ENCODE measurements around the gene PRIM1. TPM values are rescaled to one million over a fixed set of nuclear protein-coding genes. Genes with fewer than 3 reads are reported as not detected.
"Not testable (repeated sequence)": the region's sequence is repeated elsewhere in the genome, so short reads cannot be mapped to it uniquely, and the experiment has no call there.

The PRIM1 gene
- total RNA-seq, 1 donor from 2014 or later: 5.1 TPM

DNA sequence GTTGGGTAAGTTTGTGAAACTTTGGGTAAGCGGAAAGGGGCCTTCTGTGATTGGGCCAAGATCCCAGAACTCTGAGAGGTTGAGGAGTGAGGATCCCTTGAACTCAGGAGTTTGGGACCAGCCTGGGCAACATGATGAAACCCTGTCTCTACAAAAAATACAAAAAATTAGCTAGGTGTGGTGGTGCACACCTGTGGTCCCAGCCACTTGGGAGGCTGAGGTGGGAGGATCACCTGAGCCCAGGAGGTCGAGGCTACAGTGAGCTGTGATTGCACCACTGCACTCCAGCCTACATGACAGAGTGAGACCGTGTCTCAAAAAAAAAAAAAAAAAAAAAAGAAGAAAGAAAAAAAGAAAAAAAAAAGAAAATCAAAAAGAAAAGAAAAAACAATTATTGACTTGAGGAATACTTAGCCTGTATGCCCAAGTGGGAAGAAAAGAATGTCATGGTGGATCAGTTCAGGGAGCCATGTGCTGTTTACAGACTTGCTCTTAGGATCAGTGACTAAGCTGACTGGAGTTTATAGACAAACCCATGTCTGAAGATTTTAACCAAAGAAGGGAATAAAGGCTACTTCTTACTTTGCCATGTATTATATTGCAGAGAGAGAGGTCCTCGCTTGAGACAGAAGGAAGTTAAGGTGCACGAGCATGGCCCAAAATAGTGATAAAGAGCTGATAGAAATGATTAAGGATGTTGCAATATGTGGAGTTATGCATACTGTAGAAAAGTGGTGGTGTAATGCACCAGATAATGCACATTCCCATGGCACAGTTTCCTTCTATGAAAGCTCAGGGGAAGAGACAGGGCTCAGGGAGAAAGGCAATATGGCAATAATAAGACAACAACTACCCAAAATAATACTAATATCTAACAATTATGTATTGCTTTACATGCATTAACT is 11.9 kb upstream of the PRIM1 start:
- DNase-seq (ENCODE audit: missing footprints) (no peak), ATAC-seq (no peak)
- intact Hi-C loops (cut with DNase I): no loop called here

DNA sequence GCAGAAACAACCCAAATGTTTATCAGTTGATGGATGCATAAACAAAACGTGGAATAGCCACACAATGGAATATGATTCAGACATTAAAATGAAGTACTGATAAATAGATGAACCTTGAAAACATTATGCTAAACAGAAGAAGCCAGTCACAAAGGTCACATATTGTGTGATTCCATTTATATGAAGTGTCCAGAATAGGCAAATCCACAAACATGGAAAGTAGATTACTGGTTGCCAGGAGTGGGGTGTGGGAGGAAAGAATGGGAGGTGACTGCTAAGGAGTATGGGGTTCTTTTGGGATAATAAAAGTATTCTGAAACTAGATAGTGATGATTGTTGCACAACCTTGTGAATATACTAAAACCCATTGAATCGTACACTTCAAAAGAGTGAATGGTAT is 9.7 kb upstream of the PRIM1 start:
- ATAC-seq (no peak), DNase-seq (ENCODE audit: missing footprints) (no peak)
- intact Hi-C loops (cut with DNase I): no loop called here

DNA sequence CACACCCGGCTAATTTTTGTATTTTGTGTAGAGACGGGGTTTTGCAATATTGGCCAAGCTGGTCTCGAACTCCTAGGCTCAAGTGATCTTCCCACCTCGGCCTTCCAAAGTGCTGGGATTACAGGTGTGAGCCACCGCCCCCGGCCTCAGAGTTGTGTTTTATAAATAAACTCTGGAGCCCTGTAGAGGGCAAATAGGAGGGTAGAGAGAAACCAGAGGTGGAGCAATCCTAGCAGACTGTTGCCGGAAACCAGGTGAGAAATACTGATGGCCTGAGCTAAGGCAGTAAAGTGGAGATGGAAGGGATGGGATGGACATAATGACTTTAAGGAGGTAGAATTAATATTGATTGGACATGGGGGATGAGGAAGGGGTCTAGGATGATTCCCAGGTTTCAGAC is 8.3 kb upstream of the PRIM1 start:
- ATAC-seq (no peak), DNase-seq (ENCODE audit: missing footprints) (no peak)
- intact Hi-C loops (cut with DNase I): no loop called here

DNA sequence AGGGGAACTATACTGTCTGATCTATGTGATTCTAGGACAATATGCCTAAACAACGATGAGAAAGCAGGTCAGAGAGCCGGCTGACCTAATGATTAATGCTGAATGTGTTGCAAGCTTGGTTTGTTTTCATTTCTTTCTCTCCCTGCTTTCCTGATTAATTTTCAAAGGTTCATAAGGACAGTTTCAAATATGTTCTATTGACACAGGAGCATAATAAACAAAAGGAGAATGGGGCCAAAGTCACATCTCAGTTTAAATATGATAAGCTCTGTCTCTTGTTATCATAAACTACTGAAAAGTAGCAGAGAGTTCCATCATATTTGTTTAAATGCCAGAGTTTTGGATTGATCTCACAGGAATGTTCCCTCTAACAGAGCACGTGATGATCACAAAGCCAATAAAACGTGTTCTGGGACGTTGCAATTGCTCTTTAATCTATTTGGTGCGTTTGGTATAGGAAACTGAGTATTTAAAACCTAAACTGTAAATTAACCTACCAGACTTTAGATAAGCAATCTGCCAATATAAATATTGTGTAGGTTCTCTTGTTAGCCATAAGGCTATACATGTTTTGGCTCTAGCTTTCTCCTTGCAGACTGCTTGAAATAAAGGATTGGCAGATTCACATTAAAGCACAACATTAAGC is 7.3 kb upstream of the PRIM1 start:
- intact Hi-C loops (cut with DNase I): loop anchor here (5.0 kb wide), 4 partner anchors 228 to 353 kb away; partner anchors contain the start of gene STAT6

DNA sequence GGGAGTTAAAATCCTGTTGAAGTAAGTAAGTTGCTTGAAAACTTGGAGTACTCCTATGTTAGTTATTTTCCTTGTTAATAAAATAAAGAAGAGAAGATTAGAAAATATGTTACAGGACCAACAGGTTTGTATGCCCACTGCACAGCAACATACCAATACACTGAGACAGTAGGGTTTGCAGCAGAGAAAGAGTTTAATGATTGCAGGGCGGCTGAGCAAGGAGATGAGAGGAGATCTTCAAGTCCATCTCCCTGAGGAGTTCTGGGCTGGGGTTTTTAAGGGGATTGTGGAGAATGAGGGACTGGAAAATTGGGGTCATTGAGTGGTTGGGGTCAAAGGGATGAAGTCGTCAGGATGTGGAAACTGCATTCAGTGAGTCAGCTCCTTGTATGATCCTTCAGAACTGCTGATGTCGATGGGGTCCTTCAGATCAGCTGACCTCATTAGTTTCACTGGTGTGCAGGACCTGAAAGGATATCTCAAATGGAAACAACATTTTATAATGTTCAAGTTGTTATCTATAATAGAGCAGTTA is 6.7 kb upstream of the PRIM1 start:
- intact Hi-C loops (cut with DNase I): loop anchor here (5.0 kb wide), 4 partner anchors 229 to 354 kb away; partner anchors contain the start of gene STAT6
- no peak for ATAC-seq
- DNase-seq (ENCODE audit: missing footprints): no peak

More for the DNA sequence above, 7.3 kb upstream of the PRIM1 start:
- DNase-seq (ENCODE audit: missing footprints) (no peak), ATAC-seq (no peak)

DNA sequence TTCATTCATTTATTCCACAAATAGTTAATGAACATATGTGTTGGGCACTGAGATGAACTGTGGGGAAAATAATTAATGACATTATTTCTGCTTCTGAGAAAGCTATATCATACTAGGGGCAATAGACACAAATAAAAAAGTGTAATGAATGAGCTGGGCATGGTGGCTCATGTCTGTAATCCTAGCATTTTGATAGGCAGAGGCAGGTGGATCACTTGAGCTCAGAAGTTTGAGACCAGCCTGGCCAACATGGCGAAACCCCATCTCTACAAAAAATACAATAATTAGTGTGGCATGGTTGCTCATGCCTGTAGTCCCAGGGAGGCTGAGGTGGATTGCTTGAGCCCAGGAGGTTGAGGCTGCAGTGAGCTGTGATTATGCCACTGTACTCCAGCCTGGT is 5.8 kb upstream of the PRIM1 start:
- intact Hi-C loops (cut with DNase I): loop anchor here (5.0 kb wide), 4 partner anchors 229 to 354 kb away; partner anchors contain the start of gene STAT6
- not testable (repeated sequence) for ATAC-seq; DNase-seq (ENCODE audit: missing footprints)

DNA sequence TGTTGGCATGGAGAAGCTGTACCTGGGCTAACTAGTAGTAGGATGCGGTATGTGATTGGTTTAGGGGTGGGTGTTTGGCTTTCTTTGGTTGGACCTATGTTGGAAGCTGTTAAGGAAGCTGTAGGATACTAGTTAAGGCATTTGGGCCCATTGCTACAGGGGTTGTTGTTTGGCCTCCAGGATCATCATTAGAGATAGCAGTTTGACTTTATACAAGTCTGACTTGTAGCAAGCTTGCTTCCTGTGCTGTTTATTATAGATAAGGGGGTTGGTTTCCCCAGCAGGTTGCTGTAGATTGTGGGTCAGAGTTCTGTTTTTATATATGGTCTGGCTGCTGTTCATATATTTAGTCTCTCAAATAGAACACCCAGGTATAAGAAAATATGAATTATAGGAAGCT is 1.4 kb upstream of the PRIM1 start:
- intact Hi-C loops (cut with DNase I): no loop called here
- ATAC-seq: no peak
- DNase-seq (ENCODE audit: missing footprints): no peak

DNA sequence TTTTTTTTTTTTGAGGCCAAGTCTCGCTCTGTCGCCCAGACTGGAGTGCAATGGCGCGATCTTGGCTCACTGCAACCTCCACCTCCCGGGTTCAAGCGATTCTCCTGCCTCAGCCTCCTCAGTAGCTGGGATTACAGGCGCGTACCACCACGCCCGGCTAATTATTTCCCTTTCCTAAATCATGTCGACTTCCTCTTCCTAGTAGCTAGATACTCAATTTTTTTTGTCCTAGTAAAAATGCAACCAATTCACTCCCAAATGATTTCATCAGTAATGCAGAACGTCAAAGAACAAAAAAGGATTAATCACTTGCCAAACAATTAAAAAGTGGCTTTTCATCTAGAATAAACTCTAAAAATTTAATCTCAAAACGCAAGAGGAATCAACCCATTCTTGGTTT is 1.5 kb downstream of the PRIM1 start:
- not testable (repeated sequence) for ATAC-seq

DNA sequence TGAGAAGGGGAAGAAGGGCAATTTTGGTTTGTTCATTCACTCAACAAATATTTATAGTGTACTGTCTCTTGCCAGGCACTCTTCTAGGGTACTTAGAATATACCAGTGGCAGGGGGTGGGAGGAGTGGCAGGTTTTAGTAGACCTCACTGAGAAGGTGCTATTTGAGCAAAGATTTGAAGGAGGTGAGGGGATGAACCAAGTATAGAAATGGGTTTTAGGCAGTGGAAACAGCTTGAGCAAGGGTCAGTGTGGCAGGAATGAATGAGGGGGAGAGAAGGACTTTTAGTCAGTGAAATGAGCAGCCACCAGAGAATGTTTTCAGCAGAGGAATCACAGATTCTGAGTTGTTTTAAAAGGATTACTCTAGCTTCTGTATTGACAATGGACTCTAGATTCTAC is 2.3 kb downstream of the PRIM1 start:
- intact Hi-C loops (cut with DNase I): no loop called here
- no peak for ATAC-seq
- no peak for DNase-seq (ENCODE audit: missing footprints)

More for the DNA sequence above, 1.5 kb downstream of the PRIM1 start:
- DNase-seq (ENCODE audit: missing footprints); intact Hi-C loops (cut with DNase I): not testable (repeated sequence)

DNA sequence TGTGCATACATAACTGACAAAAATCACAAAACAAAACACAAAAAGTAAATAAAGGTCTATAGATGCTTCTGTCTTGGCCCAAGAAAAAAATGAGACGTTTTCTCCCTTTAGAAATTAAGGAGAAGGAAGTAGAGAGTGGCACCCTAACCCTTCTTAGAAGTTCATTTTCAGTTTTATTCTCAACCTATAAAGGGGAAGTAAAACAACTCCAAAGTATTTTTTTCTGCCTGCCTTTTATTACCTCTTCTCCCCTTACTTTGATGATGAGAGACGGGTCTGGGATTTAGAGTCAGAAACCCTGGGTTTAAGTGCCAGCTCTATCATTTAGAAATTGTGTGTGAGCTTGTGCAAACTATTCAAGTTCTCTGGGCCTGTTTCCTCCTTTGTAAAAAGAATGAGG is 2.8 kb downstream of the PRIM1 start:
- ATAC-seq: no peak
- DNase-seq (ENCODE audit: missing footprints): no peak
- intact Hi-C loops (cut with DNase I): no loop called here

DNA sequence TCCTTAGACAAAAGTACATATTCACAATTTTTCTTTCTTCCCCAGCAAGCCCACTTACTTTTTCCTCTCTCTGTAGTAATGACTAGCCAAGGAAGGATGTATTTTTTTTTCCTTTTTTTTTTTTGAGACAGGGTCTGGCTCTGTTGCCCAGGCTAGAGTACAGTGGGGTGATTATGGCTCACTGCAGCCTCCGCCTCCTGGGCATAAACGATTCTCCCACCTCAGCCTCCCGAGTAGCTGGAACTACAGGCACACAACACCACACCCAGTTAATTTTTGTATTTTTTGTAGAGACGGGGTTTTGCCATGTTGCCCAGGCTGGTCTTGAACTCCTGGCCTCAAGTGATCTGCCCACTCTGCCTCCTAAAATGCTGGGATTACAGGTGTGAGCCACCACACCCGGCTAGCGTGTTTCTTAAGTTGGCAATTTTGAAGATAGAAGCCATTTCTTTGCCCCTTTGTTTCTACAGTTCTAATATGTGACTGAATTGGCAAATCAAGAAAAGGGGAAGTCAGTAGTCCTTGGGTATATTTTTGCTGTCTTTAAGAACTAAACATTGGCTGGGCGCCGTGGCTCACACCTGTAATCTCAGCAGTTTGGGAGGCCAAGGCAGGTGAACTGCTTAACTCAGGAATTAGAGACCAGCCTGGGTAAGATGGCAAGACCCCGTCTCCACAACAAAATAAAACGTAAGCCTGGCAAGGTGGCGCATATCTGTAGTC is 23.8 kb downstream of the PRIM1 start:
- intact Hi-C loops (cut with DNase I): no loop called here
- ATAC-seq (no peak), DNase-seq (ENCODE audit: missing footprints) (no peak)

DNA sequence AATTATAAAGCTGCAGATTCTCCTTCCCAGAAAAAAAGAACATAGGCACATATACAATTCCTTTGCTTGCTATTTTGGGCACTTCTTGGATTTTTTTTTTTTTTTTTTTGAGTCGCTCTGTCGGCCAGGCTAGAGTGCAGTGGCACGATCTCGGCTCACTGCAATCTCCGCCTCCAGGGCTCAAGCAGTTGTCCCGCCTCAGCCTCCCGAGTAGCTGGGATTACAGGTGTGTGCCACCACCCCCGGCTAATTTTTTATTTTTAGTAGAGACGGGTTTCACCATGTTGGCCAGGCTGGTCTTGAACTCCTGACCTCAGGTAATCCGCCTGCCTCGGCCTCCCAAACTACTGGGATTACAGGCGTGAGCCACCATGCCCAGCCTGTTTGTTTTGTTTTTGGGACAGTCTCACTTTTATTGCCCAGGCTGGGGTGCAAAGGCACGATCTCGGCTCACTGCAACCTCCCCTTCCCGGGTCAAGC is 25.9 kb downstream of the PRIM1 start:
- ATAC-seq; DNase-seq (ENCODE audit: missing footprints); intact Hi-C loops (cut with DNase I): not testable (repeated sequence)

DNA sequence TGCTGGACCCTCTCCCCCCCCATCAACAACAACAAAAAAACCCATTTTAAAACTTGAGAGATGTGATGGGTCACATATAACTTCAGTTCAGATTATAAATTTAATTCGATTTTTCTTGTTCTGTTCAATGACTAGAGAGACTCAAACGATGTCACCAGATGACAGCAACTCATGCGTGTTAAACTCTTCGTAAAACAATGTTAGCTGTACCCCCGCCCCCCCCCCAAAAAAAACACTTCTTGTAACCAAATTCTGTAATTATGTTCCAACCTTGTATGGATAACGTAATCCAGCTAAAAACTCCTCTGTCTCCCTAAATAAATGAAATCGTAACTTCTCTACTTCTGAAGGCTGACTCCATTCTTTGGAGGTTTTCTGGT is 26.4 kb downstream of the PRIM1 start:
- no peak for ATAC-seq
- intact Hi-C loops (cut with DNase I): loop anchor here (1.0 to 2.0 kb wide), 3 partner anchors 37 to 89 kb away; partner anchors contain the start of genes ATP5F1B and PTGES3
- DNase-seq (ENCODE audit: missing footprints): no peak

DNA sequence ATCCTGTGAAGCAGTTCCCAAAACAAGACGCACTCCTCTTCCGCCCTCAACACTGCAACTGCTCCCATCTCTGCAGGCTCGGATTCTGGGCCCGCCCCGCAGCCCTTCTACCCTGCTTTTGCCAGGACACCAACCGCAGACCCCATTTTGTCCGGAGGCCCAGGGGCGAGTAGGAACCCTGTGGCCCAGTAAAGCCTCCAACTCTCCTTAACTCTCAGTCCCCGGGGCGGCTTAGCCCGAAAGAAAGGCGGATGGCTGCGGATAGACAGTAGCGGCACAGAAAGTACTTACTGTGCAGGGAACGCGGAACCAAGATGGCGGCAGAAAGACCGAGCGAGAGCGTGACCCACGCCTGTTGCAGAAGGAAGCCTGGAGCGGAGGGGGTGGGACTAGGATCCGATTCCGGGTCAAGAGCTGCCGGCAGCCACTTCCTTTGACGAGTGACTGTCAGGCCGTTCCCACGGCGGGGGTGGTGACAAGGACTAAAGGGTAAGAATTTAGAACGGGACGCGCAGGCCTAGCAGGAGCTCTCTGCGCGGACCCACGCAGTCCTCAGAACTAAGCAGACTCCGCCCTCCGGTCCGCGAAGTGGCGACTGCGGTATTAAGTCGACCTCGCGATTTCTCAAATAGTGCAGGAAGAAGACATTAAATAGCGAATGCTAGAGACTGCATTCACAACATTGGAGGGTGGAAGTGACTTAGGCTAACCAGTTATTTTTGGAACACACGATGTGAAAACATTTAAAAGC is 27.0 kb downstream of the PRIM1 start, which contains the start of gene NACA:
NACA (minus strand) TSS at position 328 of the 751 bp plus-strand sequence. CDS start 778 bp downstream, outside the sequence.
- intact Hi-C loops (cut with DNase I): loop anchor here (1.0 to 2.0 kb wide), 3 partner anchors 36 to 88 kb away; partner anchors contain the start of genes ATP5F1B and PTGES3

DNA sequence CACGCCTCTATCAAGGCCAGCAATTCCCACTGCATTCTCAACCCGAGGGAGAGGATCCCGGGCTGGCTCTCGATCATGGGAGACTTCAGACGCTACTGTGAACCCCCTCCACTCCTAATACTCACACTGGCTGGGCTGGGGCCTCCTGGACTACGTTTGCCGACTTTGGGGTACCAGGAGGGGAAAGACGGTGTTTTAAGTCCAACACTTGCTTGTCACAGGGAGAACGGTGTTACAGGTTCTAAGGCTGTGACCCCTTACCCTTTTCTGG is 27.5 kb downstream of the PRIM1 start:
- DNase-seq (ENCODE audit: missing footprints) (no peak), ATAC-seq (peak; percentile 8)

More for the DNA sequence above, 27.0 kb downstream of the PRIM1 start, which contains the start of gene NACA:
- peak; percentile 96 for ATAC-seq
- DNase-seq (ENCODE audit: missing footprints): peak; percentile 100

DNA sequence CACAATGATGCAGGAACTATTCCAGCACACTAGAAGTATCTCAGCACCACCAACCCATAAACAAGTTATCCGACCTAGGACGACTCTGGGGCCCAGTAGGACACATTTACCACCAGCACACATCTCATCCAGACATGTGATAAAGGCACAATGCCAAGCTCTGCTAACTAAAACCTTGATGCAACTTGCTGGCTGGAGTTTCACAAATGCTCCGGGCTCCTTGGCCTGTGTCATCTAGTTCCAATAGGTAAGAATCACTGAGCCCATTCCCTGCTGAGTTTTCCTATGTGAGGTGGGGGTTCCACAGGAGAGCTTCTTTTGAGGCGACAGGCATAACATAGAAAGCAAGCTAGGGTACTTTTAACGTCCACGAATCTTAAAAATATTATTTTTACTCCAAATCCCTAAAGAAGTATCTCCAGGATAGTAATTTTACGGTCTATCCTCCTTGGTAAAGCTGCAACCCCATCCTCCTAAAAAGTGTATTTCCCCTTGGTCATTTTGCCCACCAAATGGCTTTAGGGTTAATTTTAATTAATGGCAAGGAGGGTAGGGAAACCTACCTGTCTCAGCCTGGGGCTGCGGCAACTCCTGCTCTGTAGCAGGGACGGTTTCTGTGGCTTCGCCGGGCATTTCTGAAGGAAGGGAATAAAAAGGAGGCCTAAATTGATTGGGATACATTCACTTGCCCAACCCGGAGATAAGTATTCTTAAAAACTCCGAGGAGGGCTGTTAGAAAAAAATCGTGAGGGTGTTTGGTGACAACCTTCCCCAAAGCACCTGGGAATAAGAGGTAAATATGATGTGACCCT is 28.0 kb downstream of the PRIM1 start:
- DNase-seq (ENCODE audit: missing footprints) (no peak), ATAC-seq (peak; percentile 49)
- intact Hi-C loops (cut with DNase I): loop anchor here (2.0 kb wide), 2 partner anchors 35 to 87 kb away; partner anchors contain the start of gene PTGES3

More for the DNA sequence above, 27.5 kb downstream of the PRIM1 start:
- intact Hi-C loops (cut with DNase I): loop anchor here (2.0 kb wide), 2 partner anchors 36 to 88 kb away; partner anchors contain the start of gene PTGES3

DNA sequence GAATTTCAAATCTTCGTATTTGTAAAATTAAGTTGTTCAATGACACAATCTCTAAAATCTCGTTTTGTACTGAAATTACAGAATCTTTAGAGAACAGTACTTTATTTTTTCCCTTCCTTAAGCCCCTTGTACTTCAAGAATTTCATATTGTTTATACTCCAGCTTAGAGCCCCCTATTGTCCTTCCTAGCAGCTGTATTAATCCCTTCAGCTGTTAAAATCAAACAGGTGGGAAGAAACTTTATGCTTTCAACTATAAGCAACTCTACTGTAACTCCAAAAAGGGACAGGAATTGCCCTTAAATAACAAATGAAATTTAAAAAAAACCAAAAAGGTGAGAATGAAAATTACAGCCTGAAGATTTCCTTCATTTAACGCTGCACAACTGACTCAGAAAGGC is 28.8 kb downstream of the PRIM1 start:
- no peak for ATAC-seq
- DNase-seq (ENCODE audit: missing footprints): no peak
- intact Hi-C loops (cut with DNase I): no loop called here
